HL-60/S4 (cell line): ENCODE results near the gene SH3BP4.

Experiments
- in situ Hi-C: fragments of 300-500 bp; cut with MboI; formaldehyde crosslinking; loops from 2 replicates; pipeline ENCODE4 v1.14.3; 2022; ENCODE audit warnings: low sequenced_read_pairs

Gene SH3BP4

DNA sequence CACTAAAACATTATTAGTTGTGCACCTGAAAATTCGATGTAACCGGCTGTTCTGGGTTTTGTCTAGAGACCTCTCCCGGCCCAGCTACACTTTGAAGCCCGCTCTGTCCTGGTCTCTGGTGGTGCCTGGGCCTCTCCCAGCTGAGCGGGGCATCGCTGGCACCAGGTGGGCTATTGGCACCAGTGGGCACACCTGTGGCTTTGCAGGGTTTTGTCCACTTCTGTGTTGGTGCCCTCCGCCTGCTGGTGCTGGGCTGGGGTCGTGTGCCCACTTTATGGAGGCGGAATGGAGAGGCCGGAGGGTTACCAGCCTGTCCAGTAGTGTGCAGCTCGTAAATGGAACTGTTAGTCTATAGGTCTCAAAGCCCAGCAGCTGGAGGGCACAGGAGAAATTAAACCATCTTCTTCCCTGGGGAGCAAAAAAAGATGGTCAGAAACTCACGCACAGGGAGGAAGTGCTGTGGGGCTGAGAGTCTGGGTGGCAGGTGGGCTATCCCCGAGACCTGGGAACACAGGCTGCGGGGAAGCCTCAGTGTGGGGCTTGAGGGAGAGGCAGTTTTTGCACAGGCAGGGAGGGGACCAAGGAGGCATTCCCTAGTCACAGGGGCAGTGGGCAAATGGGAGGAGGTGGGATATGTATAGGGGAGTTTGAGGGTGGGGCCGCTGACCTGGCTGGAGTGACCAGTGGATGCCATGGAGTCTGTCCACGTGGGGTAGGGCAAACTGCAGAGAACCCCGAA is 30.4 kb downstream of the SH3BP4 start:
- in situ Hi-C loops, result no loop called here

GRCh38 chr2:234983011-234983726 is 31.4 kb downstream of the SH3BP4 start:
- in situ Hi-C loops, result no loop called here

DNA sequence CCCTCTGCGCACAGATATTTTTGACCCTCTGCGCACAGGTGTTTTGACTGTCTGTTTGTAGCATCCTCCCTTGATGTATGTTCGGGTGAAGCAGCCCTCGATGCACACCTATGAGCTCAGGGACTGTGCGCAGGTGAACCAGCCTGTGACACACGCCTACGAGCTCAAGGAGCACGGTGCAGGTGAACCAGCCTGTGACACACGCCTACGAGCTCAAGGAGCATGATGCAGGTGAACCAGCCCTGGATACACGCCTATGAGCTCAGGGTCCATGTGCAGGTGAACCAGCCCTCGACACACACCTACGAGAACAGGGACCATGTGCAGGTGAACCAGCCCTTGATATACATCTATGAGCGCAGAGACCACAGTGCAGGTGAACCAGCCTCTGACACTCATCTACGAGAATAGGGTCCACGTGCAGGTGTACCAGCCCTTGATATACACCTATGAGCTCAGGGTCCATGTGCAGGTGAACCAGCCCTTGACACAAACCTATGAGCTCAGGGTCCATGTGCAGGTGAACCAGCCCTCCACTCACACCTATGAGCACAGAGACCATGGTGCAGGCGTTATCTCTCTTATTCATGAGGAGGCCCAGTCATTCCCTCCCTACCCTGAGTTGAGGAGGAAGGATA is 33.9 kb downstream of the SH3BP4 start:
- in situ Hi-C loops, result no loop called here

GRCh38 chr2:234986390-234986789 is 34.6 kb downstream of the SH3BP4 start:
- in situ Hi-C loops, result no loop called here

DNA sequence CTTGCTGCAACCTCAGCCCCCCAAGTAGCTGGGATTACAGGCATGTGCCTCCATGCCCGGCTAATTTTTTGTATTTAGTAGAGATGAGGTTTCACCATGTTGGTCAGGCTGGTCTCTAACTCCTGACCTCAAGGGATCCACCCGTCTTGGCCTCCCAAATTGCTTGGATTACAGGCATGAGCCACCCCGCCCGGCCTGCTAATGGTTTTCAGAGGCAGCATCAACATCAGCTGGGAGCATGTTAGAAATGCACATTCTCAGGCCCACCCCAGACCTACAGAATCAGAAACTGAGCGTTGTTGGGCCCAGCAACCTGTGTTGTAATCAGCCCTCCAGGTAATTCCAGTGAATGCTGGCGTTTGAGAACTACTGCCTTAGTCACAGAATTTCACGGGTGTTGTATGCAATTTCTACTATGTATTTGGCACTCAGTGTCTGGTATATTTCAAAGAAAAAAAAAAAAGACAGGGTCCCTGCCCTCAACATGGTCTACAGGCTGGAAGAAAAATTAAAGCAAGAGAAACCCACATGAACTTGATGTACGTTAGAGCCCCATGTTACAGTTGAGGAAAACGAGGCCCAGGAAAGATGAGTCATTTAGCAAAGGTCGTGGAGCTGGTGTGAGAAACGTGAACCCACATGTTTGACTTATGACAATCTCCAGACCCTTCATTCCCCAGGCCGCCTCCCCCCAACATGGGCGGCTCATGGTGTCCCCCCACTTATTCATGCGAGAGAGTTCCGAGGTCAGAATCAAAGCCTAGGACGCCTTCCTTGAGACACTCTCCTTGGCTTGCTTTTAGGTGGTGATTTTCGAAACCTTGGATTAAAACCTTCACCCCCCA is 35.3 kb downstream of the SH3BP4 start:
- in situ Hi-C loops, result no loop called here

- in situ Hi-C loops, result no loop called here
Observed at GRCh38 chr2:234987754-234988153, 35.9 kb downstream of the SH3BP4 start.

GRCh38 chr2:234988491-234988890 is 36.7 kb downstream of the SH3BP4 start:
- in situ Hi-C loops, result no loop called here

GRCh38 chr2:234989183-234989701 is 37.4 kb downstream of the SH3BP4 start:
- in situ Hi-C loops, result no loop called here

GRCh38 chr2:234990300-234990699 is 38.5 kb downstream of the SH3BP4 start:
- in situ Hi-C loops, result no loop called here

DNA sequence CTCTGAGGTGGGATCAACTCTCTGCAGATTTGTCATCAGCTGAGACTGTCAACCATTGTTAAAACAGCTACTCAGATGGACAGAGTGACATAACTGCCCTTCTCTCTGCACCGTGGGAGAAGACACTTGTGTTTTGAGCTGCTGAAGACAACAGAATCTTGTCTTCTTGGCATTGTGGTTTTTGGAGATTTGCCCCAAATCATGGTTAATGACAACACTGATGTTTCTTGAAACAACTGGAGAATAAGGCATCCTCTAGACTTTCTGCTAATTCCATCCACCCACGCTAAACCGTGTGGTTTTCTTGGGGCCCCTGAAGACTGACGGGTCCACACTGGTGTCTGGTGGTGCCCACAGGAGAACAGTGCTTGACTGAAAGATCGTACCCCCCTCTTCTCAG is 39.5 kb downstream of the SH3BP4 start:
- in situ Hi-C loops, result no loop called here

- in situ Hi-C loops, result no loop called here
Observed at GRCh38 chr2:234991793-234992192, 40.0 kb downstream of the SH3BP4 start.

DNA sequence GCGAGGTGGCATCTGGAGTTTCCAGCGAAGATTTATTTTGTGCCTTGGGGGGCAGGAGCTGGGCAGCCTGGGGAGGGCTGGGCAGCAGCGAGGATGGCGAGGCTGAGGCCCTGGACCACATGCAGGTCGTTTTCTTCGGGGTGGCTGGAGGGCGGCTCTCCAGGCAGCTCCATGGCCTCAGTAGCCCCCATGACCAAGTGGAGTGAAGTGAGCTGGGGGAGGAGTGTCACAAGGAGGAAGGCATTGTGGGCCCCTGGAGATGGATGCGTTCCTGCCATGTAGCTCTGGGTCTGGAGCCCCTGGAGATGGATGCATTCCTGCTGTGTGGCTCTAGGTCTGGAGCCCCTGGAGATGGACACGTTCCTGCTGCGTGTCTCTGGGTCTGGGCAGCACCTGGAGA is 40.4 kb downstream of the SH3BP4 start:
- in situ Hi-C loops, result no loop called here

GRCh38 chr2:234992624-234993349 is 41.0 kb downstream of the SH3BP4 start:
- in situ Hi-C loops, result no loop called here

GRCh38 chr2:234993541-234993981 is 41.7 kb downstream of the SH3BP4 start:
- in situ Hi-C loops, result no loop called here

DNA sequence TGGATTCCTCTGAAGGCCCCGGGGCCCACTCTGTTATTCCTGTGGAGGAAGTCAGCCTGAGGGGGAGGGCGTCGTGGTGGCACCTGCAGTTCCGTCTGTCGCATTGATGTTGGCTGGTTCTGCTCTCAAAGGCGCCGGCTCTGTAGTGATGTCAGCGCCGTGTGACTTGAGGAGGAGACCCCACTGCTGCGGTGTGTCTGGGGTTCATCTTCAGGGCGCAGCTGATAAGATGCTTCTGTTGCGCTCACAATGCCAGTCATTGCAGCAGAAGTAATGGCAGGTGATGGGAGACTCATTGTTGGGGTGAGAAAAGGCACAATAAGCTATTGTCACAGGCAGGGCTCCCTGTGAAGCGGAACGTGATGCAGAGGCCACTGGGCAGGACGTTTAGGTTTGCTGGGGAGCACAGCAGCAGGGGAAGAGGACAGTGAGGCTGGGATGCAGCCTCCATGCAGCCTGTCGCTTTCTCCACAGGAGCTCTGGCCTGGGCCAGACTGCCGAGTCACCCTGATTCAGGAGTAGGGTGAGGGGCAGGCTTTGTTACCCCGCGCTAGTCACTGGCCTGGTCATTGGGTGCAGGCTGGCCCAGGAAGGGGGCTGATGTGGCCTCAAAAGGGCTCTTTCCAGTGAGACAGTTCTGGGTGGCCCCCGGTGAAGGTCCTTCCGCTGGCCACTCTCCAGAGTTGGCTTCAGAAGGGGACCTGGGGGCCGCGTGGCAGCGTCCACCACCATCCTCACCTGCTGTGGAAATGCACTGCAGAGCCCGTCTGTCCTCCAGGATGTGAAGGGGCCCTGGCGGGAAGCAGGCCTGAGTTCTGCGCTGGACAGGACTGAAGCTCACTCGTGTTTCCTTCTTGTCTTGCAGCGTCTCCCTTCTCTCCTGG is 42.9 kb downstream of the SH3BP4 start:
- in situ Hi-C loops, result no loop called here

GRCh38 chr2:234995332-234996068 is 43.7 kb downstream of the SH3BP4 start:
- in situ Hi-C loops, result no loop called here

DNA sequence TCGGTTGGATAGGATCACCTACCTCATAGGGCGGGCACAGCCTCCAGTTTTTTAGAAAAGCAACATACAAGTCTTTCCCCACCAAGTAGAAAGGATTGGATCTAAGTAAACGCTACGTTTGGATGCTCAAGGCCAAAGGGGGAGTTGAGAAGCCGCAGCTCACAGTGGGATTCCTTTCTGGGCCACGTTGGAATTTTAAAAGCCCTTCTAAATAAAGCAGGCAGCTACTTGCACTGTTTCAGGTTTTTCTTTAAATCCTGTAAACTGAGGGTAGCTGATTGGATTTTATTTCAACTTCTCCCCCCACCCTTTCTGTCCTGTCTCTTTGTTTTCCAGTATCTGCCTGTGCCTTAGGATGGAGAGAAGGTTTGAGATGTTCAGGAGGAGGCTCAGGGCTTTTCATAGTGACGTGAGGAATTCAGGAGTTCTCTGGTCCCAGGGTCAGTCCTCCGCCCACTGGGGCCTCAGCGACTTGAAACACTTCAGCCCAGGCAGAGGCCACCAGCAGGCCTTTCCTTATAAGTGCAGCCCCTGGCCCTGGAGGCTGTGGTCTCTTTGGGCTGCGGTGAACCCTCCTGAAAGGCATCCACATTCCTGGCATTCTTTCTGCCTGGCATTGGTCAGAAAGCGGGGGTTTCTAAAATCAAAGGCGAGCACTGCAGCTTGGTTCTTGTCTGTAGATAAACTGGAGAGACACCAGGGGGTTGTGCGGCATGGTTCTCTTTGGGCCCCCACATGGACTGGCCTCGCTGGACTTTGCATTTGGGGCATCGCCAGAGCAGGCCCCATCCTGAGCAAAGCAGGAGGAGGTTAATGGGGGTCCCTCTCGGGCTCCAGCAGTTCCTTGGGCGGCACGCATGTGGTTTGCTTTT is 44.5 kb downstream of the SH3BP4 start:
- in situ Hi-C loops, result no loop called here

DNA sequence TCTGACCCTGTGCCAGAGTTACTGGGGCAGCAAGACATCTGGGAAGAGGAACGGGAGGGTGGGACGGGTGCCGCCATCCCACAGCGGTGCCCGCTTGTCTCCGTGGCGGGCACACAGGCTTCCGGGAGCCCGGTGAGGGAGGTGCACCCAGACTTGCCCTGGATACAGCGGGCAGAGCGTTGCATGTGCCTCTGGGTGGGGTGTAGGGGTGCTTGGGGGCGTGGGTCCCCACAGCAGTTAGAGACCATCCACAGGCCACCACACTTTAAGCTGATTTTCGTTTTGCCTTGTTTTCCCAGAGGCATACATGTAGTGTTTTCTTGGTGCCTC is 45.1 kb downstream of the SH3BP4 start:
- in situ Hi-C loops, result no loop called here
